Astrocyte (in vitro differentiated cells and primary cell): Measurements from ENCODE around the gene DCAF6. TPM values are rescaled to one million over a fixed set of nuclear protein-coding genes. Genes with fewer than 3 reads are reported as not detected.

Experiments
- DNase-seq: peaks from one replicate; pipeline ENCODE4 v3.0.0-alpha.2; 2010; ENCODE audit warnings: low read depth
- FAIRE-seq: peaks from 2 replicates; lab custom pipeline; 2011; peaks lifted over from hg19 to GRCh38; lab: Jason Lieb, UNC
- H2AFZ ChIP-seq: 2 replicates; pipeline ENCODE4 v1.6.0; 2012; ENCODE audit warnings: low read depth, low read length, inconsistent platforms
- H3K27ac ChIP-seq: 2 replicates; pipeline ENCODE4 v1.5.1; 2011; ENCODE audit warnings: low read depth, low read length, inconsistent platforms
- H3K27me3 ChIP-seq: 2 replicates; pipeline ENCODE4 v1.6.0; 2011; ENCODE audit warnings: low read length, inconsistent platforms; ENCODE audit not compliant: insufficient read depth
- H3K36me3 ChIP-seq: 2 replicates; pipeline ENCODE4 v1.5.1; 2011; ENCODE audit warnings: low read length, inconsistent platforms; ENCODE audit not compliant: insufficient read depth
- H3K4me1 ChIP-seq: 2 replicates; pipeline ENCODE4 v1.5.1; 2011; ENCODE audit warnings: low read length, inconsistent platforms; ENCODE audit not compliant: insufficient read depth
- H3K4me2 ChIP-seq: 2 replicates; pipeline ENCODE4 v1.6.0; 2012; ENCODE audit warnings: low read length, inconsistent platforms
- H3K4me3 ChIP-seq: 2 replicates; pipeline ENCODE4 v1.5.1; 2011; ENCODE audit warnings: low read depth, mild to moderate bottlenecking, low read length, inconsistent platforms; ENCODE audit not compliant: insufficient read depth
- H3K79me2 ChIP-seq: 2 replicates; pipeline ENCODE4 v1.6.0; 2012; ENCODE audit warnings: mild to moderate bottlenecking, low read length, inconsistent platforms; ENCODE audit not compliant: insufficient read depth
- H3K9ac ChIP-seq: 2 replicates; pipeline ENCODE4 v1.6.0; 2012; ENCODE audit warnings: mild to moderate bottlenecking, low read length, inconsistent platforms
- H3K9me3 ChIP-seq: 2 replicates; pipeline ENCODE4 v1.5.1; 2012; ENCODE audit warnings: low read depth, mild to moderate bottlenecking, low read length, inconsistent platforms; ENCODE audit not compliant: insufficient read depth
- H4K20me1 ChIP-seq: 2 replicates; pipeline ENCODE4 v1.6.0; 2012; ENCODE audit warnings: low read length, inconsistent platforms; ENCODE audit not compliant: insufficient read depth
- H3K27ac Mint-ChIP-seq: one replicate; pipeline ENCODE4 v1.8.0; 2021; ENCODE audit warnings: mild to moderate bottlenecking, mixed read lengths; ENCODE audit not compliant: unreplicated experiment
- H3K27me3 Mint-ChIP-seq: one replicate; pipeline ENCODE4 v1.8.0; 2021; ENCODE audit warnings: low read depth, mixed read lengths; ENCODE audit not compliant: unreplicated experiment
- H3K36me3 Mint-ChIP-seq: one replicate; pipeline ENCODE4 v1.8.0; 2021; ENCODE audit warnings: low read depth, mixed read lengths; ENCODE audit not compliant: unreplicated experiment
- H3K4me1 Mint-ChIP-seq: one replicate; pipeline ENCODE4 v1.8.0; 2021; ENCODE audit warnings: low read depth, mixed read lengths; ENCODE audit not compliant: unreplicated experiment
- H3K4me3 Mint-ChIP-seq: one replicate; pipeline ENCODE4 v1.8.0; 2021; ENCODE audit warnings: mild to moderate bottlenecking, moderate library complexity, mixed read lengths; ENCODE audit not compliant: unreplicated experiment
- H3K9me3 Mint-ChIP-seq: one replicate; pipeline ENCODE4 v1.8.0; 2021; ENCODE audit warnings: mild to moderate bottlenecking, mixed read lengths; ENCODE audit not compliant: unreplicated experiment
- CTCF ChIP-seq: IDR thresholded peaks from 2 replicates; pipeline ENCODE4 v1.5.1; 2011; ENCODE audit warnings: low read depth, mild to moderate bottlenecking, inconsistent platforms, low read length, moderate library complexity; ENCODE audit not compliant: insufficient read depth
- EZH2 ChIP-seq: IDR thresholded peaks from 2 replicates; pipeline ENCODE4 v1.6.1; 2012; ENCODE audit warnings: mild to moderate bottlenecking, low read length, inconsistent platforms; ENCODE audit not compliant: insufficient read depth
- total RNA-seq: library from RNA; stranded (reverse); gene quantifications from 2 replicates; pipeline ENCODE4 v1.2.1, GENCODE V29; 2021

Gene DCAF6
- total RNA-seq, 1 donor from 2014 or later = 57.4 TPM

- Mint-ChIP-seq H3K4me1 (peaks cover 7% of the 10 kb centered on the region), H3K36me3 (peaks cover 10% of the 10 kb centered on the region), H3K9me3 (no peaks in the 10 kb centered on the region), H3K27ac (no peak overlapping the region), H3K27me3 (no peaks in the 10 kb centered on the region), H3K4me3 (no peak overlapping the region)
- H3K9ac ChIP-seq = no peak overlapping the region
- H3K4me1 ChIP-seq = peaks cover 5% of the 10 kb centered on the region
- no peak for TF ChIP-seq CTCF
- no peak for TF ChIP-seq EZH2
- DNase-seq (no peak), FAIRE-seq (no peak)
- no peak overlapping the region for H2AFZ ChIP-seq
- H4K20me1 ChIP-seq = no peaks in the 10 kb centered on the region
- no peak overlapping the region for H3K4me2 ChIP-seq
- no peak overlapping the region for H3K27ac ChIP-seq
- H3K27me3 ChIP-seq = no peaks in the 10 kb centered on the region
- H3K4me3 ChIP-seq = no peak overlapping the region
- no peaks in the 10 kb centered on the region for H3K79me2 ChIP-seq
- no peaks in the 10 kb centered on the region for H3K9me3 ChIP-seq
- H3K36me3 ChIP-seq = no peaks in the 10 kb centered on the region
These were observed 168.1 kb downstream of the DCAF6 start for GRCh38 chr1:168104535-168104934.

DNA sequence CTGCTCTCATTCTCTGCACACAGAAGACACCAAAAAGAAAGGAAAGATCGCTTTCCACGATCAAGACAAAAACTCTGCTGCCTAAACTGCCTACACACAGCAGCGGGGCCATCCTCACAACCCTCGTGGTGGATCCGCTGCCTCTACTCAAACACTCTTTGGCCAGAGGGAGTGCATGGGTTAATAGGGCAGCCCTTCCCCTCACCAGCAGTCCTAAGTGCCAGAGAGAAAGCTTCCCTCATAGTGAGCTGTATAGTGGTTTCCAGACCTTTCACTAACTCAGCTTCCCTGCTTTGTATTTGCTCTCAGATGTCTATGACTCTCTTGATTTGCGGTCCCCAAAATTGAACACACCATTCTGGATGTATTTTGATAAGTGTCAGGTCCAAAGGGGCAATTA, 169.4 kb downstream of the DCAF6 start:
- Mint-ChIP-seq H3K4me1 (peaks cover 2% of the 10 kb centered on the region), H3K36me3 (peaks cover 10% of the 10 kb centered on the region), H3K9me3 (no peaks in the 10 kb centered on the region), H3K4me3 (no peak overlapping the region), H3K27me3 (no peaks in the 10 kb centered on the region), H3K27ac (no peak overlapping the region)
- Histone ChIP-seq H3K79me2 (no peaks in the 10 kb centered on the region), H3K9me3 (no peaks in the 10 kb centered on the region), H4K20me1 (no peaks in the 10 kb centered on the region), H3K4me3 (no peak overlapping the region), H3K27me3 (no peaks in the 10 kb centered on the region), H3K9ac (no peak overlapping the region), H3K4me1 (no peaks in the 10 kb centered on the region), H2AFZ (no peak overlapping the region), H3K4me2 (no peak overlapping the region), H3K27ac (no peak overlapping the region), H3K36me3 (no peaks in the 10 kb centered on the region)
- DNase-seq (no peak), FAIRE-seq (no peak)
- TF ChIP-seq EZH2 = no peak

GRCh38 chr1:168106274-168106673, 169.8 kb downstream of the DCAF6 start:
- peaks cover 14% of the 10 kb centered on the region for H3K36me3 Mint-ChIP-seq
- no peak overlapping the region for H3K4me2 ChIP-seq
- no peak overlapping the region for H3K4me3 Mint-ChIP-seq
- no peaks in the 10 kb centered on the region for H4K20me1 ChIP-seq
- H3K9ac ChIP-seq = no peak overlapping the region
- H3K27ac Mint-ChIP-seq = no peak overlapping the region
- H3K4me1 Mint-ChIP-seq = peaks cover 2% of the 10 kb centered on the region
- no peaks in the 10 kb centered on the region for H3K27me3 ChIP-seq
- no peaks in the 10 kb centered on the region for H3K9me3 ChIP-seq
- no peaks in the 10 kb centered on the region for H3K79me2 ChIP-seq
- H3K27ac ChIP-seq = no peak overlapping the region
- no peaks in the 10 kb centered on the region for H3K9me3 Mint-ChIP-seq
- FAIRE-seq (no peak), DNase-seq (no peak)
- H2AFZ ChIP-seq = no peak overlapping the region
- H3K27me3 Mint-ChIP-seq = no peaks in the 10 kb centered on the region
- H3K36me3 ChIP-seq = no peaks in the 10 kb centered on the region
- no peak for TF ChIP-seq CTCF
- no peak for TF ChIP-seq EZH2
- no peak overlapping the region for H3K4me3 ChIP-seq
- H3K4me1 ChIP-seq = no peaks in the 10 kb centered on the region
